Endothelial cell (in vitro differentiated cells): Measurements from ENCODE around the gene MBNL2. TPM values are rescaled to one million over a fixed set of nuclear protein-coding genes. Genes with fewer than 3 reads are reported as not detected.

Source experiments
- DNase-seq: peaks from one replicate; pipeline ENCODE4 v3.0.0; 2021; ENCODE audit warnings: low spot score
- H3K27ac Mint-ChIP-seq: one replicate; pipeline ENCODE4 v1.8.0; 2021; ENCODE audit warnings: mixed read lengths, inconsistent platforms; ENCODE audit not compliant: unreplicated experiment
- H3K27me3 Mint-ChIP-seq: one replicate; pipeline ENCODE4 v1.8.0; 2021; ENCODE audit warnings: mild to moderate bottlenecking, moderate library complexity, mixed read lengths, inconsistent platforms; ENCODE audit not compliant: unreplicated experiment
- H3K36me3 Mint-ChIP-seq: one replicate; pipeline ENCODE4 v1.8.0; 2021; ENCODE audit warnings: mild to moderate bottlenecking, low read depth, mixed read lengths, inconsistent platforms; ENCODE audit not compliant: unreplicated experiment
- H3K4me1 Mint-ChIP-seq: one replicate; pipeline ENCODE4 v1.8.0; 2021; ENCODE audit warnings: mild to moderate bottlenecking, mixed read lengths, inconsistent platforms; ENCODE audit not compliant: unreplicated experiment
- H3K4me3 Mint-ChIP-seq: one replicate; pipeline ENCODE4 v1.8.0; 2021; ENCODE audit warnings: mild to moderate bottlenecking, mixed read lengths, inconsistent platforms; ENCODE audit not compliant: unreplicated experiment
- H3K9me3 Mint-ChIP-seq: one replicate; pipeline ENCODE4 v1.8.0; 2021; ENCODE audit warnings: mixed read lengths, inconsistent platforms; ENCODE audit not compliant: unreplicated experiment
- CTCF ChIP-seq: fragments of 200-600 bp; sonication (generic); IDR thresholded peaks from one replicate; pipeline ENCODE4 v1.5.0; 2021; ENCODE audit warnings: antibody characterized with exemption; ENCODE audit not compliant: unreplicated experiment
- total RNA-seq: library from RNA; stranded (reverse); fragmentation: NEBNext Ultra II Directional; extraction: Animal tissue kit (Norgen Biotek cat#: 25700); gene quantifications from one replicate; pipeline ENCODE4 v1.2.1, GENCODE V29; 2021; ENCODE audit not compliant: unreplicated experiment

Gene MBNL2
- total RNA-seq, 1 donor from 2014 or later: 137 TPM

DNA sequence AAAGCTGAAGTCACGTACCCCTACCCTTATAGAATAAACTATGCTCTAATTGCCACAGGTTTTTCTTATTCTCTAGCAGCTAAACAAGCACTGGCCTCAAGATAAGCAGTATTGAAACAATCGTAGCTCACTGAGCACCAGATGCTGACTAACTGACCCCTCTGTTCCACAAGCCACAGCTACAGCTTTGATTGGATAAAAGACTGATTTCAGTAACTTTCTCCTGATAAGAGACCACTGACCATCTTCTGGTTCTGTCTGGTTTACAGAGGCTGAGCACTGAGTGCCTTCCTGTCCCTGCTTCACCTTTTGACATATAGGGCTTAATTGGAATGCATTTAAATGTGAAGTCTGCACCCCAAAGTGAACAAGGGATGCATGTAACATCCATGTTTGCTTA, 203.5 kb downstream of the MBNL2 start:
- Mint-ChIP-seq H3K9me3 (no peaks in the 10 kb centered on the region), H3K4me3 (no peak overlapping the region), H3K27me3 (no peaks in the 10 kb centered on the region), H3K36me3 (no peaks in the 10 kb centered on the region), H3K4me1 (peaks cover 12% of the 10 kb centered on the region), H3K27ac (no peak overlapping the region)
- no peak for DNase-seq
- no peak for TF ChIP-seq CTCF

DNA sequence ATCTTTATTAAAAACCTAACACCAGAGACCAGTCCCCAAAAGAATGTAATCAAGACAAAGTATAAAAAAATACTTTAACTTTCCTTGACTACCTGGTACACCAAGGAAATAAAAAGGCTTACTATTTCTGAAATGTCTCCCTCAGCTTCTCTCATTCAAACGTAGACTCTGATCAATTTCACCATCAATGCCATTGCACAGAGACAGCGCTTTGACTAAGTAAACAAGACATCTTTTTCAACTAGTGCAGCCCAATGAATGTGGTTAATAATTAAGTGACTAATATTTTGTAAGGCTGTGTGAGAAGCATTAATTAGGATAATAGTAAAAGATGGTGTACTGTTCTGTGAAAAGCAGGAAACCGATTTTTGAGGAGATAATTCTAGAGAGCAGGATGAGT, 204.6 kb downstream of the MBNL2 start:
- Mint-ChIP-seq H3K9me3 (no peaks in the 10 kb centered on the region), H3K27me3 (no peaks in the 10 kb centered on the region), H3K4me3 (no peak overlapping the region), H3K4me1 (peaks cover 14% of the 10 kb centered on the region), H3K27ac (no peak overlapping the region), H3K36me3 (no peaks in the 10 kb centered on the region)
- no peak for DNase-seq
- no peak for TF ChIP-seq CTCF

DNA sequence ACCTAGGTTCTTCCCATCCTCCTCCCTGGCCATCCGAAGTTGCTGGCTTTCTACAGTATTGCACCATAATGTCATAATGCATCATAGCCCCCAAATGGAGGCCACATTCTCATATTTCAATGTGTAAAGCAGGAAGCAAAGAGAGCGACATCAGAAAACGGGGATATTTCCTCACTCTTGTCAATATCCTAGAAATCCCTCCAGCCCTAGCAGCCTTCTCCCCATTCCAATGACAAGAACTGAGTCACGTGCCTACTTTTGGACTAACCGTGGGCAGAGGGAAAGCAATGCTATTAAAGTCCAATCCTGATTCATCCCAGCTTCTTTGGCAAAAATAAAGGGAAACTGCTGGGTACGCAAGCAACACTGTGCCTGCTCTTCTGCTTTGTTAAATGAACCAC, 207.5 kb downstream of the MBNL2 start:
- no peaks in the 10 kb centered on the region for H3K36me3 Mint-ChIP-seq
- TF ChIP-seq CTCF: no peak
- no peaks in the 10 kb centered on the region for H3K9me3 Mint-ChIP-seq
- H3K4me1 Mint-ChIP-seq: peaks cover 16% of the 10 kb centered on the region
- no peak overlapping the region for H3K4me3 Mint-ChIP-seq
- H3K27me3 Mint-ChIP-seq: peaks cover 8% of the 10 kb centered on the region
- H3K27ac Mint-ChIP-seq: no peak overlapping the region
- no peak for DNase-seq

GRCh38 chr13:97430296-97430695, 208.2 kb downstream of the MBNL2 start:
- Mint-ChIP-seq H3K9me3 (no peaks in the 10 kb centered on the region), H3K4me1 (peaks cover 21% of the 10 kb centered on the region), H3K27me3 (peaks cover 12% of the 10 kb centered on the region), H3K4me3 (no peak overlapping the region), H3K36me3 (peaks cover 4% of the 10 kb centered on the region), H3K27ac (no peak overlapping the region)
- TF ChIP-seq CTCF: no peak
- DNase-seq: no peak

DNA sequence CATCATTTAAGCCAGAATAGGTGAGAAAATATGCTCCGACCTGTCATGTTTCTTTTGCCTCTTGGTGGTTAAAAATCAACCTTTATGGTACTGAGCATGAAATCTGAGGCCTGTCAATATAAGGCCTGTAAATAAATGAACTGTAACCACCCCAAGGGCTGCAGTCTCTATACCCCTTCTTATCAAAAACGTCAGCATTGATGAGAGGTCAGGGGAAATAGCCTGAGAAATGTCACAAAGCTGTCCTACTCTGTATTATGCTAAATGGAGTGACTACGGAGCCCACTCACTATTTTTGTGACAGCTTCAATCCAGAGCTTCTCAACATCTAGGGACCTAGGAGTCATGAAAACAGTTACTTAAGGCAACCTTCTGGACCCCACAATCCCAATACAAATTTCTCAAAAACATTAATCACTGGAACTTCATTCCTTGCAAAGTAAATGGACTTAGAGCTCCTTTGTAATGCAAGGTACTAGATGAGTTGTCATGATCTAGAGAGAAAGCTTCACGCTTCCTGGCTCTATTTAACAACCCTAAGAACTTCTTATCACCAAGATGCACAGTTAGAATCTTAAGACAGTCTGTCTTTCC, 209.1 kb downstream of the MBNL2 start:
- Mint-ChIP-seq H3K27ac (no peak overlapping the region), H3K36me3 (peaks cover 4% of the 10 kb centered on the region), H3K27me3 (peaks cover 12% of the 10 kb centered on the region), H3K4me1 (peaks cover 25% of the 10 kb centered on the region), H3K9me3 (no peaks in the 10 kb centered on the region), H3K4me3 (no peak overlapping the region)
- no peak for TF ChIP-seq CTCF
- DNase-seq: no peak
